T-helper 2 cell treated with Interferon-gamma antibody and Interleukin-4, amounts not matched to agents 5 μg/mL and 100 μg/mL, for 36 hours (primary cell): ENCODE data around the gene SLC6A3.

Source experiments
- DNase-seq: peaks from one replicate; pipeline ENCODE4 v3.0.0; 2021; ENCODE audit warnings: low spot score
- H3K27ac Mint-ChIP-seq: one replicate; pipeline ENCODE4 v1.8.0; 2021; ENCODE audit warnings: mild to moderate bottlenecking, mixed read lengths
- H3K27me3 Mint-ChIP-seq: one replicate; pipeline ENCODE4 v1.8.0; 2021; ENCODE audit warnings: low read depth, mixed read lengths
- H3K36me3 Mint-ChIP-seq: one replicate; pipeline ENCODE4 v1.8.0; 2021; ENCODE audit warnings: low read depth, mixed read lengths
- H3K4me1 Mint-ChIP-seq: one replicate; pipeline ENCODE4 v1.8.0; 2021; ENCODE audit warnings: low read depth, mixed read lengths
- H3K4me3 Mint-ChIP-seq: one replicate; pipeline ENCODE4 v1.8.0; 2022; ENCODE audit warnings: mild to moderate bottlenecking, moderate library complexity, mixed read lengths
- H3K9me3 Mint-ChIP-seq: one replicate; pipeline ENCODE4 v1.8.0; 2021; ENCODE audit warnings: mixed read lengths

SLC6A3 gene

GRCh38 chr5:1412163-1412562 is 33.1 kb downstream of the SLC6A3 start:
- Mint-ChIP-seq H3K9me3 (no peaks in the 10 kb centered on the region), H3K4me1 (no peaks in the 10 kb centered on the region), H3K27me3 (no peaks in the 10 kb centered on the region), H3K27ac (no peak overlapping the region), H3K36me3 (no peaks in the 10 kb centered on the region), H3K4me3 (no peak overlapping the region)
- no peak for DNase-seq

GRCh38 chr5:1411099-1411498 is 34.1 kb downstream of the SLC6A3 start:
- no peak for DNase-seq
- H3K36me3 Mint-ChIP-seq: no peaks in the 10 kb centered on the region
- no peak overlapping the region for H3K27ac Mint-ChIP-seq
- no peak overlapping the region for H3K4me3 Mint-ChIP-seq
- no peaks in the 10 kb centered on the region for H3K27me3 Mint-ChIP-seq
- H3K4me1 Mint-ChIP-seq: no peaks in the 10 kb centered on the region
- H3K9me3 Mint-ChIP-seq: no peaks in the 10 kb centered on the region

GRCh38 chr5:1410156-1411014 is 34.9 kb downstream of the SLC6A3 start:
- no peak overlapping the region for H3K27ac Mint-ChIP-seq
- H3K4me1 Mint-ChIP-seq: no peaks in the 10 kb centered on the region
- H3K36me3 Mint-ChIP-seq: no peaks in the 10 kb centered on the region
- DNase-seq: no peak
- no peaks in the 10 kb centered on the region for H3K27me3 Mint-ChIP-seq
- H3K9me3 Mint-ChIP-seq: no peaks in the 10 kb centered on the region
- H3K4me3 Mint-ChIP-seq: no peak overlapping the region

GRCh38 chr5:1409381-1410110 is 35.7 kb downstream of the SLC6A3 start:
- H3K4me1 Mint-ChIP-seq: no peaks in the 10 kb centered on the region
- DNase-seq: no peak

GRCh38 chr5:1406681-1407640 is 38.3 kb downstream of the SLC6A3 start:
- Mint-ChIP-seq H3K4me1 (no peaks in the 10 kb centered on the region), H3K4me3 (no peak overlapping the region), H3K9me3 (no peaks in the 10 kb centered on the region), H3K27me3 (no peaks in the 10 kb centered on the region), H3K27ac (no peak overlapping the region), H3K36me3 (no peaks in the 10 kb centered on the region)
- no peak for DNase-seq

More at GRCh38 chr5:1409381-1410110, 35.7 kb downstream of the SLC6A3 start:
- Mint-ChIP-seq H3K9me3 (no peaks in the 10 kb centered on the region), H3K27me3 (no peaks in the 10 kb centered on the region), H3K27ac (no peak overlapping the region), H3K36me3 (no peaks in the 10 kb centered on the region), H3K4me3 (no peak overlapping the region)

- Mint-ChIP-seq H3K36me3 (no peaks in the 10 kb centered on the region), H3K27me3 (no peaks in the 10 kb centered on the region), H3K4me3 (no peak overlapping the region), H3K9me3 (no peaks in the 10 kb centered on the region), H3K4me1 (no peaks in the 10 kb centered on the region), H3K27ac (no peak overlapping the region)
- DNase-seq: no peak
Measured at GRCh38 chr5:1405539-1406530, 39.4 kb downstream of the SLC6A3 start.

GRCh38 chr5:1405121-1405520 is 40.1 kb downstream of the SLC6A3 start:
- Mint-ChIP-seq H3K4me1 (no peaks in the 10 kb centered on the region), H3K27ac (no peak overlapping the region), H3K9me3 (no peaks in the 10 kb centered on the region), H3K4me3 (no peak overlapping the region), H3K36me3 (no peaks in the 10 kb centered on the region), H3K27me3 (no peaks in the 10 kb centered on the region)
- no peak for DNase-seq

DNA sequence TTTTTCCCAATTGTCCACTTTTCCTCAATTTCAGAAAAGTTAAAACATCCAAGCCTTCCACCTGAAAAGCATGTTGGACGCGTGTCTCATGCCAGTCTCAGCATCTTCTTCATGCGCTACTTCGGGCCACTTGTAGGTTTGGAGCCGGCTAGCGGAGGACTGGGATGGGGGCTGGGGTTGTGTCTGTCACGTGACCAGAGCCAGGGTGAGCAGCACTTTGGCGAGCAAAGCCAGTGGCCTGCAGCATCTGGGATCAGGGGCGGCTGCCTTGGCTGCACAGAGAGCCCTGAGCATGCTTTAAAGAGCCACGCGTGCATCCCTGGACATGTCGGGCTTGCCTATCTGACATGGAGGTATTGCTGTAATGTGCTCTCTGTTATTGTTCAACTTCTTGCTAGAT is 41.2 kb downstream of the SLC6A3 start:
- Mint-ChIP-seq H3K4me1 (no peaks in the 10 kb centered on the region), H3K9me3 (no peaks in the 10 kb centered on the region), H3K27me3 (no peaks in the 10 kb centered on the region), H3K4me3 (no peak overlapping the region), H3K36me3 (no peaks in the 10 kb centered on the region), H3K27ac (no peak overlapping the region)
- DNase-seq: no peak

DNA sequence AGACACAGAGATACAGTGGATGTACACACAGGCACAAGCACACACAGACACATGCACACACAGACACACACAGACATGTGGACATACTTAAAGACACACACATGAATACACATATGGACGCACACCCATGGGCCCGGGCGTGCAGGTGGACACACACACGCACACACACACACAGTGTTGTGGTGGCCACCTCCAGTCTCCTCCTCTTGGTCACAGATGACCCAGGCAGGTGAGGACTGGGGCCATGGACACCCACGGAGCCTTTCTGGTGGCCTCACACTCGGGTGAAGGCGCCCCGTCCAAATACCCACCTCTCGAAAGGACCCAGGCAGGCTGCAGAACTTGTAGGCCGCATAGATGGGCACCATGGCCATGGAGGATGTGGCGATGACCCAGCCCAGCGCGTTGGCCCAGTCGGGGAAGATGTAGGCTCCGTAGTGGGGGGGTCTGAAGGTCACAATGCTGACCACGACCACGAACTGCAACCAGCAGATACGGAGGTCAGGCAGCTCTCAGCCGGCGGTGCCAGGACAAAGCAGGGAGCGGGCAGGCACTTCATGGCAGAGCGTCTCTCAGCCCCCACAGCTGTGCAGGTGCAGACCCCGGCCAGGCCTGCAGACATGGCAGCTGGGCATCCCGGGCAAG is 42.5 kb downstream of the SLC6A3 start:
- Mint-ChIP-seq H3K4me1 (no peaks in the 10 kb centered on the region), H3K27ac (no peak overlapping the region), H3K9me3 (no peaks in the 10 kb centered on the region), H3K27me3 (peaks cover 3% of the 10 kb centered on the region), H3K36me3 (no peaks in the 10 kb centered on the region), H3K4me3 (no peak overlapping the region)
- no peak for DNase-seq

GRCh38 chr5:1401536-1402138 is 43.6 kb downstream of the SLC6A3 start:
- Mint-ChIP-seq H3K4me3 (no peak overlapping the region), H3K4me1 (no peaks in the 10 kb centered on the region), H3K36me3 (no peaks in the 10 kb centered on the region), H3K27ac (no peak overlapping the region), H3K9me3 (no peaks in the 10 kb centered on the region), H3K27me3 (peaks cover 11% of the 10 kb centered on the region)
- DNase-seq: no peak

DNA sequence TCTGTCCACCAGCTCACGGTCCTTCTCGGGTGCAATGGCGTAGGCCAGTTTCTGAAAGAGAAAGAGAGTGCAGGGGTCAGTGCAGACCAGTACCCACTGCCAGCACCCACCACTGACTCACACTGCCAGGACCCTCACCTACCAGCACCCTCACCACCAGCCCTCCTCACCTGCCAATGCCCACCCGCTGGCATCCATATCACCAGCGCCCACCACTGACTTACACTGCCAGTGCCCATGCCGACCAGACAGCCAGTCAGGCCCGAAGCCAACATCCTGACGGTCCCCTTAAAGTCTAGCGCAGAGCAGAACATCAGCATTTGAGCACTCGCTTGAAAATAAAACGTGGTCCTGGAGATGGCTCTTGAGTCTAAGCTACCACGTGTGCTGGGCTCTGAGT is 44.3 kb downstream of the SLC6A3 start:
- no peak overlapping the region for H3K4me3 Mint-ChIP-seq
- no peaks in the 10 kb centered on the region for H3K4me1 Mint-ChIP-seq
- H3K27me3 Mint-ChIP-seq: peaks cover 14% of the 10 kb centered on the region
- DNase-seq: no peak
- H3K27ac Mint-ChIP-seq: no peak overlapping the region
- H3K9me3 Mint-ChIP-seq: no peaks in the 10 kb centered on the region
- H3K36me3 Mint-ChIP-seq: no peaks in the 10 kb centered on the region

DNA sequence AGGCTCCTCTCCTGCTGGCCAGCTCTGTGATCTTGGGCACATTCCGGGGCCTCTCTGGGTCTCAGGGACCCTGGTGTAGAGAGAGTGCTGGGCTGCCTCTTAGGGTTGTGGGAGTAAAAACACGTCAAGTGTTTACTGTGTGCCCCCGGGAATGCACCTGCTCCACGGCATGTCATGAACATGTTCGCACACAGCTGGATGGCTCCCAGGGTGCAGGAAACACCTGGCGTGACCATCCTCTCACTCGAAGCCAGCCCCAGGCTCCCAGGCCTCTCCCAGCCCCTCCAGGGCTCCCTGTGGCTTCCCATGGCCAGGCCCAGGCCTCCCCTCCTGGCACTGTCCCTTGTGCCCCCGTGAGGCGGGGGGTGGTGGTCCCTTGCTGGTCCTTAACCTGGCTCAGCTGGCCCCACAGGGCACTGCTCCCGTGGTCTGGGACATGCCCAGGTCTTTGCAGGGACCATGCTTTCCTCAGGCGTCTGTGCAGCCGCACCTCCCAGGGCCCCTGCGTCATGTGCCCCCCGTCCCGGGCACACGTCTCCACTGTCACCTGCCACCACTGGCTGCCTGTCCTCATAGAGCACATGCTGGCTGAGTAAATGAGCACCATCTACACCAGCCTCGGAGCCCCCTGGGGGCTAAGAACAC is 44.9 kb downstream of the SLC6A3 start:
- no peak overlapping the region for H3K4me3 Mint-ChIP-seq

More for the DNA sequence above, 44.9 kb downstream of the SLC6A3 start:
- Mint-ChIP-seq H3K27ac (no peak overlapping the region), H3K4me1 (no peaks in the 10 kb centered on the region), H3K27me3 (peaks cover 14% of the 10 kb centered on the region), H3K36me3 (no peaks in the 10 kb centered on the region), H3K9me3 (no peaks in the 10 kb centered on the region)
- no peak for DNase-seq
